HL-60/S4 (cell line): ENCODE results near the gene SAP30L.

Source experiments
- in situ Hi-C: fragments of 300-500 bp; cut with MboI; formaldehyde crosslinking; loops from 2 replicates; pipeline ENCODE4 v1.14.3; 2022; ENCODE audit warnings: low sequenced_read_pairs

The SAP30L gene

GRCh38 chr5:154460172-154460571 is 14.4 kb downstream of the SAP30L start:
- in situ Hi-C loops: no loop called here

GRCh38 chr5:154461531-154461930 is 15.7 kb downstream of the SAP30L start:
- in situ Hi-C loops: no loop called here

GRCh38 chr5:154464438-154464837 is 18.6 kb downstream of the SAP30L start:
- in situ Hi-C loops: no loop called here

GRCh38 chr5:154465169-154465568 is 19.4 kb downstream of the SAP30L start:
- in situ Hi-C loops: no loop called here

- in situ Hi-C loops: no loop called here
These were observed 20.4 kb downstream of the SAP30L start for GRCh38 chr5:154466147-154466546.

- in situ Hi-C loops: no loop called here
These were observed 20.9 kb downstream of the SAP30L start for GRCh38 chr5:154466671-154467070.

GRCh38 chr5:154467655-154468354 is 22.0 kb downstream of the SAP30L start:
- in situ Hi-C loops: no loop called here

GRCh38 chr5:154470137-154470536 is 24.3 kb downstream of the SAP30L start:
- in situ Hi-C loops: no loop called here

- in situ Hi-C loops: no loop called here
These were observed 25.4 kb downstream of the SAP30L start for GRCh38 chr5:154470947-154471870.

- in situ Hi-C loops: no loop called here
These were observed 27.2 kb downstream of the SAP30L start for GRCh38 chr5:154472871-154473580.

- in situ Hi-C loops: no loop called here
These were observed 27.9 kb downstream of the SAP30L start for GRCh38 chr5:154473581-154474283.

GRCh38 chr5:154474396-154475334 is 28.9 kb downstream of the SAP30L start:
- in situ Hi-C loops: no loop called here

GRCh38 chr5:154475591-154476353 is 30.0 kb downstream of the SAP30L start:
- in situ Hi-C loops: no loop called here

GRCh38 chr5:154476354-154477205 is 30.8 kb downstream of the SAP30L start:
- in situ Hi-C loops: no loop called here

GRCh38 chr5:154477382-154478223 is 31.8 kb downstream of the SAP30L start:
- in situ Hi-C loops: no loop called here

GRCh38 chr5:154478224-154478565 is 32.4 kb downstream of the SAP30L start, which contains the start of gene HAND1:
HAND1 (minus strand) TSS chr5:154478227; CDS start chr5:154478008, 219 bp downstream.
- in situ Hi-C loops: no loop called here

GRCh38 chr5:154478752-154479159 is 33.0 kb downstream of the SAP30L start:
- in situ Hi-C loops: no loop called here
